HepG2 (cell line): ENCODE data around the gene UTP20. TPM values are rescaled to one million over a fixed set of nuclear protein-coding genes. Genes with fewer than 3 reads are reported as not detected.

Experiments used
- ATAC-seq: fragments of 200-7000 bp; cut with Tn5 transposase; 3 replicates; pipeline ENCODE4 v1.9.1; 2020; ENCODE audit warnings: mild to moderate bottlenecking, moderate library complexity
- BruUV-seq: library from RNA; stranded (reverse); fragments of 400-500 nt; replicated peaks from 2 replicates; lab custom pipeline; 2021; lab: Mats Ljungman, UMichigan
- CTCF ChIA-PET: fragments of 300-600 bp; formaldehyde crosslinking; extraction: SDS; loops from one replicate; lab custom pipeline; 2021; ENCODE audit warnings: low total read pairs, inconsistent platforms, low intra/inter-chr PET ratio; lab: Yijun Ruan, JAX
- POLR2A ChIA-PET: fragments of 350-600 bp; sonication (Branson Sonifier 250); formaldehyde crosslinking; loops from one replicate; lab custom pipeline; 2020; ENCODE audit warnings: antibody characterized with exemption, inconsistent platforms; lab: Yijun Ruan, JAX
- DNase-seq: peaks from one replicate; pipeline ENCODE4 v3.0.0-alpha.2; 2015; ENCODE audit warnings: low spot score
- FAIRE-seq: peaks from 3 replicates; lab custom pipeline; 2011; peaks lifted over from hg19 to GRCh38; lab: Jason Lieb, UNC
- H2AFZ ChIP-seq: one replicate; pipeline ENCODE4 v1.6.1; 2011; ENCODE audit warnings: low read length, inconsistent platforms
- H3K27ac ChIP-seq: fragments of 300-600 bp; 3 replicates; pipeline ENCODE4 v1.8.0; 2011; ENCODE audit warnings: mixed run types, mild to moderate bottlenecking, mixed read lengths, low read length, inconsistent platforms; ENCODE audit not compliant: insufficient read depth; ENCODE audit errors: extremely low read length
- H3K27me3 ChIP-seq, 2 experiments: fragments of 200-600 bp in 1 of 2; 2 replicates in 1 of 2; 3 replicates in 1 of 2; pipeline versions ENCODE4 v1.6.0 to v1.8.0; 2011; ENCODE audit warnings: low read length in 2 of 2, mild to moderate bottlenecking in 2 of 2, moderate library complexity in 2 of 2, inconsistent platforms in 1 of 2; ENCODE audit not compliant: insufficient read depth in 2 of 2, control insufficient read depth in 1 of 2
- H3K36me3 ChIP-seq, 2 experiments: fragments of 200-600 bp in 1 of 2; replicated peaks in 1 of 2; 2 replicates in 1 of 2; 3 replicates in 1 of 2; pipeline versions ENCODE4 v1.5.1 to v1.8.0; 2011; ENCODE audit warnings: low read length in 2 of 2, inconsistent platforms in 1 of 2; ENCODE audit not compliant: insufficient read depth in 2 of 2, control insufficient read depth in 1 of 2
- H3K4me1 ChIP-seq: 2 replicates; pipeline ENCODE4 v1.5.1; 2012; ENCODE audit warnings: low read length, inconsistent platforms; ENCODE audit not compliant: insufficient read depth
- H3K4me2 ChIP-seq: 2 replicates; pipeline ENCODE4 v1.6.0; 2011; ENCODE audit warnings: low read depth, low read length, inconsistent platforms
- H3K4me3 ChIP-seq, 3 experiments: fragments of 200-600 bp in 1 of 3; sonication (generic), shearing (Covaris generic) in 1 of 3; replicated peaks in 1 of 3; 2 replicates each; pipeline ENCODE4 v1.5.1; 2011 to 2016; ENCODE audit warnings: low read length in 3 of 3, inconsistent platforms in 2 of 3, low read depth in 2 of 3, mild to moderate bottlenecking in 2 of 3, control low read depth in 1 of 3, mixed read lengths in 1 of 3; ENCODE audit not compliant: insufficient read depth in 1 of 3
- H3K79me2 ChIP-seq: one replicate; pipeline ENCODE4 v1.6.1; 2011; ENCODE audit warnings: low read length, inconsistent platforms; ENCODE audit not compliant: insufficient read depth
- H3K9ac ChIP-seq: 2 replicates; pipeline ENCODE4 v1.6.0; 2011; ENCODE audit warnings: mild to moderate bottlenecking, low read depth, low read length, inconsistent platforms; ENCODE audit not compliant: insufficient read depth
- H3K9me3 ChIP-seq: 2 replicates; pipeline ENCODE4 v1.5.1; 2012; ENCODE audit warnings: mild to moderate bottlenecking, low read length
- H4K20me1 ChIP-seq: 2 replicates; pipeline ENCODE4 v1.6.0; 2011; ENCODE audit warnings: inconsistent platforms, mild to moderate bottlenecking, low read length, moderate library complexity; ENCODE audit not compliant: insufficient read depth
- HOXA9 ChIP-seq: sonication (generic); formaldehyde crosslinking; IDR thresholded peaks from 2 replicates; pipeline ENCODE4 v1.8.1; 2022; ENCODE audit warnings: missing genetic modification reagents, mild to moderate bottlenecking, moderate library complexity, borderline replicate concordance
- MIXL1 ChIP-seq: IDR thresholded peaks from 2 replicates; pipeline ENCODE4 v1.6.1; 2016
- PCBP1 ChIP-seq: fragments of 200-400 bp; formaldehyde crosslinking; IDR thresholded peaks from 2 replicates; pipeline ENCODE4 v1.6.1; 2017; ENCODE audit warnings: mild to moderate bottlenecking, low read depth, low read length, borderline replicate concordance
- PHF21A ChIP-seq: sonication (generic); formaldehyde crosslinking; IDR thresholded peaks from 2 replicates; pipeline ENCODE4 v1.5.0; 2020; ENCODE audit warnings: mild to moderate bottlenecking, missing genetic modification reagents
- TARDBP ChIP-seq: sonication (generic); formaldehyde crosslinking; IDR thresholded peaks from 2 replicates; pipeline ENCODE4 v1.8.0; 2022; ENCODE audit warnings: mild to moderate bottlenecking, missing genetic modification reagents
- ZNF337 ChIP-seq: sonication (generic); formaldehyde crosslinking; IDR thresholded peaks from 2 replicates; pipeline ENCODE4 v1.5.1; 2020; ENCODE audit warnings: missing genetic modification reagents, low read depth, mild to moderate bottlenecking, borderline replicate concordance
- WGBS: methylation state at CpG from one replicate; pipeline ENCODE4 v1.1.6; 2017; ENCODE audit warnings: low lambda C conversion rate; 5-methylcytosine and 5-hydroxymethylcytosine counted together
- in situ Hi-C: cut with HindIII; loops from 2 replicates; pipeline ENCODE4 v1.10.0; 2017; ENCODE audit warnings: low pct_unique_long_range_greater_than_20kb; ENCODE audit not compliant: extremely low pct_ligation_motif_present
- intact Hi-C: fragments of 100-400 bp; cut with micrococcal nuclease; formaldehyde crosslinking; loops from one replicate; pipeline ENCODE4 v1.10.0; 2022; ENCODE audit not compliant: unreplicated experiment
- polyA plus RNA-seq, 8 experiments: library from polyadenylated mRNA; depleted of rRNA in 3 of 8; stranded (reverse) in 7 of 8; unstranded in 1 of 8; fragments of >200 nt; fragmentation: Illumina TruSeq in 4 of 8; extraction: Trizol in 4 of 8; gene quantifications; 2 replicates each; pipeline versions ENCODE4 v1.2.1 to v1.2.3, GENCODE V29; 2011 to 2016; ENCODE audit warnings: low read depth in 4 of 8, missing spikeins in 1 of 8, mixed read lengths in 1 of 8; ENCODE audit not compliant: insufficient read depth in 1 of 8
- total RNA-seq, 5 experiments: library from RNA; depleted of rRNA; stranded (reverse); fragments of >200 nt; fragmentation: Illumina TruSeq; extraction: Trizol; gene quantifications; 2 replicates each; pipeline ENCODE4 v1.2.3, GENCODE V29; 2016; ENCODE audit warnings: low read depth in 1 of 5
- TF ChIP-seq, protein P1 (sequence below): sonication (generic); formaldehyde crosslinking; IDR thresholded peaks from 2 replicates; pipeline ENCODE4 v1.5.0; 2020; ENCODE audit warnings: mild to moderate bottlenecking, missing genetic modification reagents
- TF ChIP-seq, protein P2 (sequence below): sonication (generic); formaldehyde crosslinking; IDR thresholded peaks from 2 replicates; pipeline ENCODE4 v1.4.0; 2020; ENCODE audit warnings: mild to moderate bottlenecking, missing genetic modification reagents, borderline replicate concordance

UTP20 gene
- total and polyA plus RNA-seq, 2 of the 13 experiments (the other 11 are each of a cell fraction or from before 2014, with no cell fraction given), result 9.0 to 38.5 TPM

DNA sequence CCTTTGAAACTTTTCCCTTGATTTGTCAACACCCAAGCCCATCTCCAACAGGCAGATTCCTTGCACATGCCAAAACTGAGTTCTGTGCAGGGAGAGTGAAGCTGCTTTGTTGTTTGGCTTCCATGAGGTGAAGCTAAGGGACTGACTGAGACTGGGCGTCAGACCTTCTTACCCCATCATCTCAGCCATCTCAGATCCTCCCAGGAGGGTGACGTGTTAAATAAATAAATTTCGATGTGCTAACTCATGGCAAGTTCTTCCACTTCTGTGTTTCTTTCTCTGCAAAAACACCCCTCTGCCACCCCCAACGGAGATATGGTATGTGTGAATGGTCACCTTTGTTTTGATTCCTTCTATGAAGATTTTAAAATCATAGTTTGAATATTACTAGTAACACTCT lies 17.8 kb downstream of the UTP20 start:
- ATAC-seq (no peak), DNase-seq (no peak), FAIRE-seq (no peak)
- no peaks in the 10 kb centered on the region for H3K79me2 ChIP-seq
- peaks cover 6 to 53% of the 10 kb centered on the region in 2 experiments; a peak in 4 of 5 replicates for H3K36me3 ChIP-seq
- WGBS, result 98% methylated on average over 4 of the region's 4 CpGs
- in situ Hi-C loops, result no loop called here
- intact Hi-C loops, result no loop called here
- H3K9me3 ChIP-seq, result no peaks in the 10 kb centered on the region
- no peaks in the 10 kb centered on the region for H3K4me1 ChIP-seq
- H4K20me1 ChIP-seq, result no peaks in the 10 kb centered on the region
- no peak overlapping the region for H3K27ac ChIP-seq
- TF ChIP-seq PHF21A, result no peak
- no peak overlapping the region for H3K9ac ChIP-seq
- no peaks in the 10 kb centered on the region for H3K27me3 ChIP-seq
- H3K4me2 ChIP-seq, result no peak overlapping the region
- no TSS peak for BruUV-seq
- ChIA-PET POLR2A (no interaction called here), CTCF (no interaction called here)
- no peak overlapping the region for H2AFZ ChIP-seq
- no peak overlapping the region for H3K4me3 ChIP-seq

DNA sequence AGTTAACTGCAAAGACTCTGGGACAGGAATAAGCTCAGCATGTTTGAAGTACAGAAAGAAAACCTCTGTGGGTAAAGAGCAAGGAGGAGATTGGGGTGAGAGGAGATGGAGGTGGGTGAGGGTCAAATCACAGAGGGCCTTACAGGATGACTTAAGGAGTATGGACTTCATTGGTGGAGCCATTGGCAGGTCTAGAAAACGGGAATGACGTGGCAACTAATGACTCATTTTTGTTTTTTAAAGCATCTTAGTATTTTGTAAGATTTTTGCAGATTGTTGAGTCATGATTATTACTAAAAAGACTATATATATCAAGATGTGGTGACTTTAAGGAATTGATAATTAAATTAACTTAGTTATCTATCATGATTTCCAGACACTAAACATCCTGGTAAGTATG lies 18.5 kb downstream of the UTP20 start:
- Histone ChIP-seq H3K36me3 (peaks cover 6 to 56% of the 10 kb centered on the region in 2 experiments; a peak in 4 of 5 replicates), H3K79me2 (no peaks in the 10 kb centered on the region), H3K27ac (no peak overlapping the region)
- BruUV-seq, result no TSS peak
- ATAC-seq (no peak), FAIRE-seq (no peak)
- CTCF ChIA-PET, result no interaction called here
- TF ChIP-seq MIXL1 (CRISPR knock-in tag) (no peak), ZNF337 (no peak), HOXA9 (CRISPR knock-in tag) (no peak), PCBP1 (no peak), TARDBP (CRISPR knock-in tag) (no peak)
- TF ChIP-seq, protein P1, sequence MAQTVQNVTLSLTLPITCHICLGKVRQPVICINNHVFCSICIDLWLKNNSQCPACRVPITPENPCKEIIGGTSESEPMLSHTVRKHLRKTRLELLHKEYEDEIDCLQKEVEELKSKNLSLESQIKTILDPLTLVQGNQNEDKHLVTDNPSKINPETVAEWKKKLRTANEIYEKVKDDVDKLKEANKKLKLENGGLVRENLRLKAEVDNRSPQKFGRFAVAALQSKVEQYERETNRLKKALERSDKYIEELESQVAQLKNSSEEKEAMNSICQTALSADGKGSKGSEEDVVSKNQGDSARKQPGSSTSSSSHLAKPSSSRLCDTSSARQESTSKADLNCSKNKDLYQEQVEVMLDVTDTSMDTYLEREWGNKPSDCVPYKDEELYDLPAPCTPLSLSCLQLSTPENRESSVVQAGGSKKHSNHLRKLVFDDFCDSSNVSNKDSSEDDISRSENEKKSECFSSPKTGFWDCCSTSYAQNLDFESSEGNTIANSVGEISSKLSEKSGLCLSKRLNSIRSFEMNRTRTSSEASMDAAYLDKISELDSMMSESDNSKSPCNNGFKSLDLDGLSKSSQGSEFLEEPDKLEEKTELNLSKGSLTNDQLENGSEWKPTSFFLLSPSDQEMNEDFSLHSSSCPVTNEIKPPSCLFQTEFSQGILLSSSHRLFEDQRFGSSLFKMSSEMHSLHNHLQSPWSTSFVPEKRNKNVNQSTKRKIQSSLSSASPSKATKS (CRISPR knock-in tag), result no peak
- TF ChIP-seq, protein P2, sequence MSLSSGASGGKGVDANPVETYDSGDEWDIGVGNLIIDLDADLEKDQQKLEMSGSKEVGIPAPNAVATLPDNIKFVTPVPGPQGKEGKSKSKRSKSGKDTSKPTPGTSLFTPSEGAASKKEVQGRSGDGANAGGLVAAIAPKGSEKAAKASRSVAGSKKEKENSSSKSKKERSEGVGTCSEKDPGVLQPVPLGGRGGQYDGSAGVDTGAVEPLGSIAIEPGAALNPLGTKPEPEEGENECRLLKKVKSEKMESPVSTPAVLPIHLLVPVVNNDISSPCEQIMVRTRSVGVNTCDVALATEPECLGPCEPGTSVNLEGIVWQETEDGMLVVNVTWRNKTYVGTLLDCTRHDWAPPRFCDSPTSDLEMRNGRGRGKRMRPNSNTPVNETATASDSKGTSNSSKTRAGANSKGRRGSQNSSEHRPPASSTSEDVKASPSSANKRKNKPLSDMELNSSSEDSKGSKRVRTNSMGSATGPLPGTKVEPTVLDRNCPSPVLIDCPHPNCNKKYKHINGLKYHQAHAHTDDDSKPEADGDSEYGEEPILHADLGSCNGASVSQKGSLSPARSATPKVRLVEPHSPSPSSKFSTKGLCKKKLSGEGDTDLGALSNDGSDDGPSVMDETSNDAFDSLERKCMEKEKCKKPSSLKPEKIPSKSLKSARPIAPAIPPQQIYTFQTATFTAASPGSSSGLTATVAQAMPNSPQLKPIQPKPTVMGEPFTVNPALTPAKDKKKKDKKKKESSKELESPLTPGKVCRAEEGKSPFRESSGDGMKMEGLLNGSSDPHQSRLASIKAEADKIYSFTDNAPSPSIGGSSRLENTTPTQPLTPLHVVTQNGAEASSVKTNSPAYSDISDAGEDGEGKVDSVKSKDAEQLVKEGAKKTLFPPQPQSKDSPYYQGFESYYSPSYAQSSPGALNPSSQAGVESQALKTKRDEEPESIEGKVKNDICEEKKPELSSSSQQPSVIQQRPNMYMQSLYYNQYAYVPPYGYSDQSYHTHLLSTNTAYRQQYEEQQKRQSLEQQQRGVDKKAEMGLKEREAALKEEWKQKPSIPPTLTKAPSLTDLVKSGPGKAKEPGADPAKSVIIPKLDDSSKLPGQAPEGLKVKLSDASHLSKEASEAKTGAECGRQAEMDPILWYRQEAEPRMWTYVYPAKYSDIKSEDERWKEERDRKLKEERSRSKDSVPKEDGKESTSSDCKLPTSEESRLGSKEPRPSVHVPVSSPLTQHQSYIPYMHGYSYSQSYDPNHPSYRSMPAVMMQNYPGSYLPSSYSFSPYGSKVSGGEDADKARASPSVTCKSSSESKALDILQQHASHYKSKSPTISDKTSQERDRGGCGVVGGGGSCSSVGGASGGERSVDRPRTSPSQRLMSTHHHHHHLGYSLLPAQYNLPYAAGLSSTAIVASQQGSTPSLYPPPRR, result no peak
- TF ChIP-seq, all 625 proteins: peak for 0
- Histone ChIP-seq H3K4me1 (no peaks in the 10 kb centered on the region), H2AFZ (no peak overlapping the region), H3K4me3 (no peak overlapping the region), H3K27me3 (no peaks in the 10 kb centered on the region), H3K9ac (no peak overlapping the region), H4K20me1 (no peaks in the 10 kb centered on the region), H3K9me3 (no peaks in the 10 kb centered on the region), H3K4me2 (no peak overlapping the region)
- in situ Hi-C loops (no loop called here), intact Hi-C loops (no loop called here)
- 97% methylated on average over 2 of the region's 2 CpGs for WGBS
- no peak for DNase-seq
- POLR2A ChIA-PET, result no interaction called here
